IMR-90 (cell line): ENCODE data around the gene ASB5.

Experiments used
- BHLHE40 ChIP-seq: fragments of 150-350 bp; IDR thresholded peaks from 2 replicates; pipeline ENCODE4 v1.6.1; 2016; ENCODE audit warnings: mild to moderate bottlenecking, low read depth, low read length
- CEBPB ChIP-seq: IDR thresholded peaks from 2 replicates; pipeline ENCODE4 v1.6.1; 2012; ENCODE audit warnings: low read depth, low read length, improper control_type of control experiment
- MAFK ChIP-seq: IDR thresholded peaks from 2 replicates; pipeline ENCODE4 v1.6.1; 2012; ENCODE audit warnings: low read depth, low read length, improper control_type of control experiment
- MXI1 ChIP-seq: IDR thresholded peaks from 2 replicates; pipeline ENCODE4 v1.6.1; 2012; ENCODE audit warnings: low read depth, mild to moderate bottlenecking, low read length, moderate library complexity, borderline replicate concordance
- NFE2L2 ChIP-seq: fragments of 150-350 bp; IDR thresholded peaks from 2 replicates; pipeline ENCODE4 v1.6.1; 2016; ENCODE audit warnings: low read depth, mild to moderate bottlenecking, low read length
- POLR2A ChIP-seq: IDR thresholded peaks from 2 replicates; pipeline ENCODE4 v1.6.1; 2012; ENCODE audit warnings: mild to moderate bottlenecking, low read depth, low read length
- RAD21 ChIP-seq: IDR thresholded peaks from 2 replicates; pipeline ENCODE4 v1.6.1; 2012; ENCODE audit warnings: low read length, improper control_type of control experiment
- RCOR1 ChIP-seq: IDR thresholded peaks from 2 replicates; pipeline ENCODE4 v1.6.1; 2012; ENCODE audit warnings: mild to moderate bottlenecking, low read length, improper control_type of control experiment; ENCODE audit not compliant: insufficient replicate concordance
- RFX5 ChIP-seq: IDR thresholded peaks from 2 replicates; pipeline ENCODE4 v1.8.0; 2012; ENCODE audit warnings: low read depth, mild to moderate bottlenecking, low read length, moderate library complexity
- TF ChIP-seq, protein P1 (sequence below): conservative IDR thresholded peaks from 2 replicates; pipeline ENCODE4 v1.5.1; 2012; ENCODE audit warnings: mild to moderate bottlenecking, low read depth, low read length, improper control_type of control experiment
- TF ChIP-seq, protein P2 (sequence below): fragments of 150-350 bp; IDR thresholded peaks from 2 replicates; pipeline ENCODE4 v1.6.1; 2016; ENCODE audit warnings: low read depth, mild to moderate bottlenecking, low read length, moderate library complexity, borderline replicate concordance
- TF ChIP-seq, protein P3 (sequence below): fragments of 150-350 bp; IDR thresholded peaks from 2 replicates; pipeline ENCODE4 v1.6.1; 2017; ENCODE audit warnings: mild to moderate bottlenecking, antibody characterized with exemption, low read length, low read depth

DNA sequence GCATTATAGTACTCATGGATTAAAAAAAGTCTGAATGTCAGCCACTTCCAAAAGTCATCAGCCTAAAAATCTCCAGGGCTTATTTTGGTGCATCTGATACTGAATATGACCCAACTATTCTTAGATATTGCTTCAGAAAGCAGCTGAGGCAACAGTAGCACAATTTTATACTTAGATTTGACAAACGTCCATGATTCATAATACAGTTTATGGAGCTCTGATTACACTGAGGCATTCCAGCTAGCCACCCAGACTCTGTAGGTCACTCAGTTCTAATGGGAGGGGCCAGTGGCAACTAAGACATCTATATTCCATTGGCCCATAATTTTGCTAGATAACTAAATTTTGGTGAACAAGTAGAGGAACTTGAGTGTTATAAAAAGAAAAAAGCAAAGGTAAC, 84.0 kb downstream of the ASB5 start:
- TF ChIP-seq, protein P1, sequence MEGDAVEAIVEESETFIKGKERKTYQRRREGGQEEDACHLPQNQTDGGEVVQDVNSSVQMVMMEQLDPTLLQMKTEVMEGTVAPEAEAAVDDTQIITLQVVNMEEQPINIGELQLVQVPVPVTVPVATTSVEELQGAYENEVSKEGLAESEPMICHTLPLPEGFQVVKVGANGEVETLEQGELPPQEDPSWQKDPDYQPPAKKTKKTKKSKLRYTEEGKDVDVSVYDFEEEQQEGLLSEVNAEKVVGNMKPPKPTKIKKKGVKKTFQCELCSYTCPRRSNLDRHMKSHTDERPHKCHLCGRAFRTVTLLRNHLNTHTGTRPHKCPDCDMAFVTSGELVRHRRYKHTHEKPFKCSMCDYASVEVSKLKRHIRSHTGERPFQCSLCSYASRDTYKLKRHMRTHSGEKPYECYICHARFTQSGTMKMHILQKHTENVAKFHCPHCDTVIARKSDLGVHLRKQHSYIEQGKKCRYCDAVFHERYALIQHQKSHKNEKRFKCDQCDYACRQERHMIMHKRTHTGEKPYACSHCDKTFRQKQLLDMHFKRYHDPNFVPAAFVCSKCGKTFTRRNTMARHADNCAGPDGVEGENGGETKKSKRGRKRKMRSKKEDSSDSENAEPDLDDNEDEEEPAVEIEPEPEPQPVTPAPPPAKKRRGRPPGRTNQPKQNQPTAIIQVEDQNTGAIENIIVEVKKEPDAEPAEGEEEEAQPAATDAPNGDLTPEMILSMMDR = no peak
- TF ChIP-seq, protein P2, sequence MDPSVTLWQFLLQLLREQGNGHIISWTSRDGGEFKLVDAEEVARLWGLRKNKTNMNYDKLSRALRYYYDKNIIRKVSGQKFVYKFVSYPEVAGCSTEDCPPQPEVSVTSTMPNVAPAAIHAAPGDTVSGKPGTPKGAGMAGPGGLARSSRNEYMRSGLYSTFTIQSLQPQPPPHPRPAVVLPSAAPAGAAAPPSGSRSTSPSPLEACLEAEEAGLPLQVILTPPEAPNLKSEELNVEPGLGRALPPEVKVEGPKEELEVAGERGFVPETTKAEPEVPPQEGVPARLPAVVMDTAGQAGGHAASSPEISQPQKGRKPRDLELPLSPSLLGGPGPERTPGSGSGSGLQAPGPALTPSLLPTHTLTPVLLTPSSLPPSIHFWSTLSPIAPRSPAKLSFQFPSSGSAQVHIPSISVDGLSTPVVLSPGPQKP = no peak
- TF ChIP-seq MXI1 = no peak
- TF ChIP-seq NFE2L2 = no peak
- TF ChIP-seq POLR2A = no peak
- TF ChIP-seq, protein P3, sequence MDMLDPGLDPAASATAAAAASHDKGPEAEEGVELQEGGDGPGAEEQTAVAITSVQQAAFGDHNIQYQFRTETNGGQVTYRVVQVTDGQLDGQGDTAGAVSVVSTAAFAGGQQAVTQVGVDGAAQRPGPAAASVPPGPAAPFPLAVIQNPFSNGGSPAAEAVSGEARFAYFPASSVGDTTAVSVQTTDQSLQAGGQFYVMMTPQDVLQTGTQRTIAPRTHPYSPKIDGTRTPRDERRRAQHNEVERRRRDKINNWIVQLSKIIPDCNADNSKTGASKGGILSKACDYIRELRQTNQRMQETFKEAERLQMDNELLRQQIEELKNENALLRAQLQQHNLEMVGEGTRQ = no peak
- no peak for TF ChIP-seq RCOR1
- no peak for TF ChIP-seq RAD21
- peak; percentile 99 for TF ChIP-seq CEBPB
- peak; percentile 41; the same call in 1 of the 2 replicates for TF ChIP-seq BHLHE40
- TF ChIP-seq MAFK = no peak
- TF ChIP-seq RFX5 = no peak
